ENCODE data around the gene ARMC12.

The ARMC12 gene

GRCh38 chr6:35710241-35710847 is 26.5 kb upstream of the ARMC12 start:
- no peak overlapping the region for H3K4me3 ChIP-seq (ENCODE audit: insufficient read length, low read depth)
- no peak for DNase-seq (ENCODE audit: low read depth, low spot score)
- H3K27me3 ChIP-seq (ENCODE audit: insufficient read depth, insufficient read length), result no peaks in the 10 kb centered on the region
- H3K4me1 ChIP-seq (ENCODE audit: insufficient read depth, insufficient read length), result no peaks in the 10 kb centered on the region
- H3K36me3 ChIP-seq (ENCODE audit: insufficient read depth, insufficient read length, low read length), result no peaks in the 10 kb centered on the region
- TF ChIP-seq ZNF274 (IDR thresholded peaks at IDR 0.05; ENCODE audit: low read depth, low read length) (no peak), YY1 (IDR thresholded peaks at IDR 0.05; ENCODE audit: insufficient read depth, insufficient read length) (no peak), SUZ12 (IDR thresholded peaks at IDR 0.05; ENCODE audit: extremely low read depth, insufficient read depth, insufficient read length) (no peak)
- H3K9me3 ChIP-seq (ENCODE audit: insufficient read depth, low read length), result no peaks in the 10 kb centered on the region
- H3K9ac ChIP-seq (ENCODE audit: insufficient read length, low read depth), result no peak overlapping the region

GRCh38 chr6:35711731-35712130 is 25.1 kb upstream of the ARMC12 start:
- no peak overlapping the region for H3K4me3 ChIP-seq (ENCODE audit: insufficient read length, low read depth)
- TF ChIP-seq SUZ12 (IDR thresholded peaks at IDR 0.05; ENCODE audit: extremely low read depth, insufficient read depth, insufficient read length), result no peak
- TF ChIP-seq ZNF274 (IDR thresholded peaks at IDR 0.05; ENCODE audit: low read depth, low read length), result no peak
- TF ChIP-seq YY1 (IDR thresholded peaks at IDR 0.05; ENCODE audit: insufficient read depth, insufficient read length), result no peak
- no peaks in the 10 kb centered on the region for H3K9me3 ChIP-seq (ENCODE audit: insufficient read depth, low read length)
- no peak for DNase-seq (ENCODE audit: low read depth, low spot score)
- H3K9ac ChIP-seq (ENCODE audit: insufficient read length, low read depth), result no peak overlapping the region
- H3K36me3 ChIP-seq (ENCODE audit: insufficient read depth, insufficient read length, low read length), result no peaks in the 10 kb centered on the region
- peaks cover 4% of the 10 kb centered on the region for H3K4me1 ChIP-seq (ENCODE audit: insufficient read depth, insufficient read length)
- no peaks in the 10 kb centered on the region for H3K27me3 ChIP-seq (ENCODE audit: insufficient read depth, insufficient read length)

DNA sequence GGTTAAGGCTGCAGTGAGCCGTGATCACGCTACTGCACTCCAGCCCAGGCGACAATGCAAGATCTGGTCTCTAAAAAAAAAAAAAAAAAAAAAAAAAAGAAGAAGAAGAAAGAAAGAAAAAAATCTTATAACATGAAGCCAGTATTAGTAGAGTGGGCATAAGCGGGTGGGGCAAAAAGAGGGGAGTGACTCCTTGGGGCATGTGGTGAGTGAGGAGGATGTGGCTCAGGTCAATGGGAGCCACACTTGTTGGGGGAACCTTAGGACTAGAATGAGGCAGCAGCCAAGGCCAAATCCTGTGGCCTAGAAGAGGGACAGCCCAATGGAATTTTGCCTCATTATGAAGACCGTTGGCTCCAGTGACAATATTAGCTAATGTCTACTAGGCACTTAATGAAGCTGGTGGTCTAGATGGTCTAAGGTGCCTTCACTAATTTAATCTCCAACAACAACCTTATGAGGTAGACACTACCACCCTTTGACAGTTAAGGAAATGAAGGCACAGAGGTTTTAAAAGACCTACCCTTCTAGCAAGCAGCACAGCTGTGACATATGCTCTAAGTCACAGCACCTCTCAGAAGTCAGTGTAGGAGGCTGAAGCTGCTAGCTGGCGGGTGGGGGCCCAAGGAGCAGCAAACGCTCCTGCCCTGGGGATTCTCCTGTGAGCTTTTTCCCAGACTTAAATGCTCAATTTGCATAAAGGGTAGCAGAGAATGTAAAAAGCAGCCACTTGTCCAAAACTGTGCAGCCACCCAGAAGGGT is 23.6 kb upstream of the ARMC12 start:
- Histone ChIP-seq H3K9ac (ENCODE audit: insufficient read length, low read depth) (no peak overlapping the region), H3K27me3 (ENCODE audit: insufficient read depth, insufficient read length) (no peaks in the 10 kb centered on the region), H3K36me3 (ENCODE audit: insufficient read depth, insufficient read length, low read length) (no peaks in the 10 kb centered on the region), H3K4me3 (ENCODE audit: insufficient read length, low read depth) (no peak overlapping the region), H3K9me3 (ENCODE audit: insufficient read depth, low read length) (no peaks in the 10 kb centered on the region), H3K4me1 (ENCODE audit: insufficient read depth, insufficient read length) (peaks cover 16% of the 10 kb centered on the region)
- TF ChIP-seq YY1 (IDR thresholded peaks at IDR 0.05; ENCODE audit: insufficient read depth, insufficient read length) (no peak), ZNF274 (IDR thresholded peaks at IDR 0.05; ENCODE audit: low read depth, low read length) (no peak), SUZ12 (IDR thresholded peaks at IDR 0.05; ENCODE audit: extremely low read depth, insufficient read depth, insufficient read length) (no peak)
- no peak for DNase-seq (ENCODE audit: low read depth, low spot score)

DNA sequence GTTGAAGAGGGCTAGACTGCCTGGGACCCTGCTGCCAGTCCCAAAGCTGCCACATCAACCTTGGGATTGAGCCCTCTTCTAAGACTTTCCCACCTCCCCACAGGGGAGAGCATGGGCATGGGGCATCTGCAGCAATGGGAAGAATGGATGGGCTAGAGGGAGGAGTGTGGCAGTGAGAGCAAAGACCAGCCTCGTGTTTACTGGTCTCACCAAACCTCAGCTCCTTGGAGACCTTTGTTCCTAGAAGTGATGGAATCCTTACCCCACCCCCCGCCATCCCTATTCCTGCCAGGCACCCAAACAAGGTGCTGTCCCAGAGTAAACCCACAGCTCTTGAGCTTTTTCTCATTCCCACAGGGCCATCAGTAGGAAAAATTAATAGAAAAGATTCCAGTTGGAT is 20.0 kb upstream of the ARMC12 start:
- DNase-seq (ENCODE audit: low read depth, low spot score), result no peak
- Histone ChIP-seq H3K27me3 (ENCODE audit: insufficient read depth, insufficient read length) (no peaks in the 10 kb centered on the region), H3K9me3 (ENCODE audit: insufficient read depth, low read length) (no peaks in the 10 kb centered on the region), H3K4me1 (ENCODE audit: insufficient read depth, insufficient read length) (peaks cover 16% of the 10 kb centered on the region), H3K4me3 (ENCODE audit: insufficient read length, low read depth) (no peak overlapping the region), H3K9ac (ENCODE audit: insufficient read length, low read depth) (no peak overlapping the region), H3K36me3 (ENCODE audit: insufficient read depth, insufficient read length, low read length) (no peaks in the 10 kb centered on the region)
- TF ChIP-seq SUZ12 (IDR thresholded peaks at IDR 0.05; ENCODE audit: extremely low read depth, insufficient read depth, insufficient read length), result no peak
- no peak for TF ChIP-seq YY1 (IDR thresholded peaks at IDR 0.05; ENCODE audit: insufficient read depth, insufficient read length)
- no peak for TF ChIP-seq ZNF274 (IDR thresholded peaks at IDR 0.05; ENCODE audit: low read depth, low read length)

GRCh38 chr6:35717449-35718374 is 19.1 kb upstream of the ARMC12 start:
- DNase-seq (ENCODE audit: low read depth, low spot score), result no peak
- Histone ChIP-seq H3K4me1 (ENCODE audit: insufficient read depth, insufficient read length) (peaks cover 16% of the 10 kb centered on the region), H3K27me3 (ENCODE audit: insufficient read depth, insufficient read length) (no peaks in the 10 kb centered on the region), H3K4me3 (ENCODE audit: insufficient read length, low read depth) (no peak overlapping the region), H3K9ac (ENCODE audit: insufficient read length, low read depth) (peak overlapping the region; percentile 53), H3K9me3 (ENCODE audit: insufficient read depth, low read length) (no peaks in the 10 kb centered on the region), H3K36me3 (ENCODE audit: insufficient read depth, insufficient read length, low read length) (no peaks in the 10 kb centered on the region)
- TF ChIP-seq SUZ12 (IDR thresholded peaks at IDR 0.05; ENCODE audit: extremely low read depth, insufficient read depth, insufficient read length) (no peak), ZNF274 (IDR thresholded peaks at IDR 0.05; ENCODE audit: low read depth, low read length) (no peak), YY1 (IDR thresholded peaks at IDR 0.05; ENCODE audit: insufficient read depth, insufficient read length) (no peak)

GRCh38 chr6:35718375-35718736 is 18.5 kb upstream of the ARMC12 start:
- H3K4me3 ChIP-seq (ENCODE audit: insufficient read length, low read depth), result no peak overlapping the region
- H3K36me3 ChIP-seq (ENCODE audit: insufficient read depth, insufficient read length, low read length), result no peaks in the 10 kb centered on the region
- H3K9ac ChIP-seq (ENCODE audit: insufficient read length, low read depth), result peak overlapping the region; percentile 53
- TF ChIP-seq SUZ12 (IDR thresholded peaks at IDR 0.05; ENCODE audit: extremely low read depth, insufficient read depth, insufficient read length), result no peak
- H3K9me3 ChIP-seq (ENCODE audit: insufficient read depth, low read length), result no peaks in the 10 kb centered on the region
- peaks cover 16% of the 10 kb centered on the region for H3K4me1 ChIP-seq (ENCODE audit: insufficient read depth, insufficient read length)
- H3K27me3 ChIP-seq (ENCODE audit: insufficient read depth, insufficient read length), result no peaks in the 10 kb centered on the region
- DNase-seq (ENCODE audit: low read depth, low spot score), result no peak

DNA sequence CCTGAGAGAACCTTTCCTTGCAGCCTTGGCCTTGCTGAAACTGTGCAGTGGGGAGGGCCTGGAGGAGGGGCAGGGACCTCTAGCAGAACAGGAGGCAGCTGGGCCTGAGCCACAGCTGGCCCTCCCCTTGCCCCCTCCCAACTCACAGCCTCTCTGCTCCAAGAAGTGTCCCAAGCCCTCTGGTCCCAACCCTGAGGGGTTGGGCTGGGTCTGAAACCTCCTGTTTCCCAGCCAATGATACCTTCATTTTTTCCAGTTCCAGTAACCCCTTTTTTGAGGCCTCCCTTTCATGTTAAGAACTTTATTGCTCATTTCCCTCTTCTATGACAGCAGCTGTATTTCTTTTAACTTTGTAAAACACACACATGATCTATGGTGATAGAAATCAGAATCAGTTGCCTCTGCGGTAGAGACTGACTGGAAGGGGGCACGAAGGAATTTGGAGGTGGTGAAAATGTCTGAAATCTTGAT is 17.9 kb upstream of the ARMC12 start:
- Histone ChIP-seq H3K27me3 (ENCODE audit: insufficient read depth, insufficient read length) (no peaks in the 10 kb centered on the region), H3K9me3 (ENCODE audit: insufficient read depth, low read length) (no peaks in the 10 kb centered on the region), H3K9ac (ENCODE audit: insufficient read length, low read depth) (no peak overlapping the region), H3K4me3 (ENCODE audit: insufficient read length, low read depth) (no peak overlapping the region), H3K4me1 (ENCODE audit: insufficient read depth, insufficient read length) (peaks cover 16% of the 10 kb centered on the region), H3K36me3 (ENCODE audit: insufficient read depth, insufficient read length, low read length) (no peaks in the 10 kb centered on the region)
- DNase-seq (ENCODE audit: low read depth, low spot score), result no peak
- TF ChIP-seq ZNF274 (IDR thresholded peaks at IDR 0.05; ENCODE audit: low read depth, low read length) (no peak), YY1 (IDR thresholded peaks at IDR 0.05; ENCODE audit: insufficient read depth, insufficient read length) (no peak), SUZ12 (IDR thresholded peaks at IDR 0.05; ENCODE audit: extremely low read depth, insufficient read depth, insufficient read length) (no peak)

Measured in NT2/D1 (cell line).